GM21381 (cell line): ENCODE results near the gene NUP133.
"Not testable (repeated sequence)": the region's sequence is repeated elsewhere in the genome, so short reads cannot be mapped to it uniquely, and the experiment has no call there.

Source experiments
- ATAC-seq: cut with Tn5 transposase; IDR thresholded peaks from one replicate; pipeline ENCODE4 v1.9.1; 2021; ENCODE audit warnings: mild to moderate bottlenecking, moderate library complexity; ENCODE audit not compliant: unreplicated experiment

The NUP133 gene

GRCh38 chr1:229420224-229420623 is 87.9 kb downstream of the NUP133 start:
- no peak for ATAC-seq

GRCh38 chr1:229418586-229418985 is 89.6 kb downstream of the NUP133 start:
- ATAC-seq = not testable (repeated sequence)

GRCh38 chr1:229412810-229413209 is 95.3 kb downstream of the NUP133 start:
- not testable (repeated sequence) for ATAC-seq

GRCh38 chr1:229412056-229412455 is 96.1 kb downstream of the NUP133 start:
- ATAC-seq = no peak

- ATAC-seq = no peak
Observed at GRCh38 chr1:229411434-229412055, 96.6 kb downstream of the NUP133 start.

- no peak for ATAC-seq
Observed at GRCh38 chr1:229410692-229411433, 97.3 kb downstream of the NUP133 start.

GRCh38 chr1:229410370-229410691 is 97.8 kb downstream of the NUP133 start:
- ATAC-seq = no peak

GRCh38 chr1:229409616-229410369 is 98.3 kb downstream of the NUP133 start:
- no peak for ATAC-seq

- no peak for ATAC-seq
Observed at GRCh38 chr1:229408458-229409037, 99.6 kb downstream of the NUP133 start.

GRCh38 chr1:229407206-229408026 is 100.7 kb downstream of the NUP133 start:
- no peak for ATAC-seq

GRCh38 chr1:229406798-229407197 is 101.3 kb downstream of the NUP133 start:
- ATAC-seq = no peak

- ATAC-seq = no peak
Observed at GRCh38 chr1:229403573-229403972, 104.6 kb downstream of the NUP133 start.

GRCh38 chr1:229402993-229403392 is 105.1 kb downstream of the NUP133 start:
- no peak for ATAC-seq

GRCh38 chr1:229402329-229402728 is 105.8 kb downstream of the NUP133 start:
- not testable (repeated sequence) for ATAC-seq

- ATAC-seq = no peak
Observed at GRCh38 chr1:229397762-229398161, 110.4 kb downstream of the NUP133 start.

- no peak for ATAC-seq
Observed at GRCh38 chr1:229396585-229397206, 111.4 kb downstream of the NUP133 start.

GRCh38 chr1:229394517-229394916 is 113.6 kb downstream of the NUP133 start:
- not testable (repeated sequence) for ATAC-seq

GRCh38 chr1:229392936-229393335 is 115.2 kb downstream of the NUP133 start:
- no peak for ATAC-seq
